Adrenal gland (tissue), 12 donors: Measurements from ENCODE around the gene TECR. TPM values are rescaled to one million over a fixed set of nuclear protein-coding genes. Genes with fewer than 3 reads are reported as not detected.
"Not testable (repeated sequence)": the region's sequence is repeated elsewhere in the genome, so short reads cannot be mapped to it uniquely, and the experiment has no call there.

ENCODE experiments used
- DNase-seq, 7 donors: peaks; one replicate each; pipeline ENCODE4 v3.0.0-alpha.2; 2019 to 2020
- H3K27ac ChIP-seq, 5 donors: fragments of 200-600 bp; sonication (generic) in 4 of 5; 1 replicate in 3 of 5; 2 replicates in 2 of 5; pipeline versions ENCODE4 v1.5.1 to v1.8.0; 2016 to 2020; ENCODE audit warnings: mild to moderate bottlenecking in 1 of 5
- H3K27me3 ChIP-seq: fragments of 200-600 bp; 2 replicates; pipeline ENCODE4 v1.8.0; 2021
- H3K36me3 ChIP-seq, 2 donors: fragments of 200-600 bp; replicated peaks in 1 of 2; 1 replicate in 1 of 2; 2 replicates in 1 of 2; pipeline versions ENCODE4 v1.5.1 to v1.8.0; 2018 to 2022
- H3K4me1 ChIP-seq, 2 donors: fragments of 200-600 bp; replicated peaks in 1 of 2; 1 replicate in 1 of 2; 2 replicates in 1 of 2; pipeline versions ENCODE4 v1.5.1 to v1.8.0; 2018 to 2021
- H3K4me3 ChIP-seq, 4 donors: fragments of 200-600 bp; sonication (generic) in 3 of 4; one replicate each; pipeline ENCODE4 v1.5.1; 2016 to 2018
- H3K9me3 ChIP-seq, 3 donors: fragments of 200-600 bp; sonication (generic) in 1 of 3; replicated peaks in 1 of 3; 1 replicate in 2 of 3; 2 replicates in 1 of 3; pipeline versions ENCODE4 v1.5.1 to v1.8.0; 2016 to 2021
- POLR2A ChIP-seq, 2 donors: fragments of 450-650 bp; IDR thresholded peaks; one replicate each; pipeline ENCODE4 v1.6.1; 2017; ENCODE audit warnings: antibody characterized with exemption in 2 of 2, mild to moderate bottlenecking in 2 of 2, moderate library complexity in 1 of 2
- WGBS, 4 donors: extraction: QIAGEN DNeasy Blood & Tissue Kit in 2 of 4; methylation state at CpG; one replicate each; pipeline versions ENCODE4 v1.1.5 to v1.1.7; 2013 to 2017; 5-methylcytosine and 5-hydroxymethylcytosine counted together
- intact Hi-C, 2 donors: fragments of 100-400 bp; cut with DNase I; formaldehyde crosslinking; loops; one replicate each; pipeline versions ENCODE4 v1.14.1 to v1.15.0; 2022 to 2023
- polyA plus RNA-seq, 3 donors: library from polyadenylated mRNA; stranded (reverse); fragments of 200-250 nt in 2 of 3; fragments of 350-450 nt in 1 of 3; fragmentation: Illumina TruSeq in 1 of 3; extraction: RNeasy Lipid Tissue Mini Kit (QIAGEN cat#74804) in 1 of 3; gene quantifications; one replicate each; pipeline ENCODE4 v1.2.3, GENCODE V29; 2013 to 2014
- total RNA-seq, 9 donors: library from RNA; depleted of rRNA in 4 of 9; stranded (reverse); fragments of >200 nt in 4 of 9; fragments of 120-200 nt in 1 of 9; fragmentation: NEBNext Ultra II Directional in 1 of 9; extraction: Animal tissue kit (Norgen Biotek cat#: 25700) in 1 of 9; gene quantifications; one replicate each; pipeline versions ENCODE4 v1.1.0 to v1.2.4, GENCODE V29; 2013 to 2023
- TF ChIP-seq, protein P1 (sequence below), 6 experiments: fragments of 450-650 bp in 4 of 6; fragments of 200-600 bp in 2 of 6; sonication (generic) in 1 of 6; IDR thresholded peaks; 1 replicate in 5 of 6; 2 replicates in 1 of 6; pipeline versions ENCODE4 v1.5.1 to v1.8.0; 2016 to 2021; ENCODE audit warnings: antibody characterized with exemption in 6 of 6, mild to moderate bottlenecking in 2 of 6, moderate library complexity in 1 of 6
- donor health status: healthy with polysubstance abuse.
- donor health status: Bipolar disorder and iron deficiency.
- donor health status: DM: yes; HTN: yes; CAD: no.
- donor health status: DM: no; HTN: no; CAD: no.
- donor health status: DM: no; HTN: no; CAD: no.
- donor health status: DM: yes; HTN: yes; CAD: no.

The TECR gene
- total and polyA plus RNA-seq, 12 donors = 108 to 610 (median 219) TPM

DNA sequence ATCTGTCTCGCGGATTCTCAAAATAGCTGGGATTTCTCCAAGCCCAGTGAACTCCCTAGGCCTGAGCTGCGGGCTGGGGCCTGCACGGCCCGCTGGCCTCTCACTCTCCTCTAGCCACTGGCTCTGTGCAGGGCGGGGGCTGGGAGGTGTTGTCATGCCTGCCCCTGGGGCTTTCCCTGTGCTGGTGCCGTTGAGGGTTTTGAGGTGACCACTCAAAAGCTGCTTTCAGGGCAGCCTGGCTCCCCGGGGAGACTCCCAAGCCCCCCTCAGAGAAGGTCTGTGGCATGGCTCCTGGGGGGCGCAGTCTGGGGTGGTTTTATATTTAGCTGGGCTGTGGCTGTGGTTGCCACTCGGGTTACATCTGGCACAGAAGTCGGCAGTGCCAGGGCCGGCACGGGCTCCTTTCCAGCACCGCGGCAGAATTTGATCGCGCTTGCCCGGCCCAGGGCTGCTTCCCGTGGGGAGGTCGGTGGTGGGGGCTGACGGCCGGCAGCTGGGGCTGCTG lies 32.5 kb downstream of the TECR start:
- Histone ChIP-seq H3K9me3 (no peaks in the 10 kb centered on the region), H3K36me3 (peaks cover 0 to 17% of the 10 kb centered on the region in 2 donors), H3K4me1 (peaks cover 20 to 30% of the 10 kb centered on the region in 2 donors), H3K4me3 (no peak overlapping the region), H3K27ac (peak overlapping the region; percentile 6 to 88 (median 74)), H3K27me3 (no peaks in the 10 kb centered on the region)
- DNase-seq = peak in 3 of 7 donors; percentile 69 to 72 (median 69)
- intact Hi-C loops = loop anchor here in 1 of 2 donors (10.0 kb wide), 1 partner anchor 123 kb away; no protein-coding TSS in a partner anchor
- TF ChIP-seq, protein P1, sequence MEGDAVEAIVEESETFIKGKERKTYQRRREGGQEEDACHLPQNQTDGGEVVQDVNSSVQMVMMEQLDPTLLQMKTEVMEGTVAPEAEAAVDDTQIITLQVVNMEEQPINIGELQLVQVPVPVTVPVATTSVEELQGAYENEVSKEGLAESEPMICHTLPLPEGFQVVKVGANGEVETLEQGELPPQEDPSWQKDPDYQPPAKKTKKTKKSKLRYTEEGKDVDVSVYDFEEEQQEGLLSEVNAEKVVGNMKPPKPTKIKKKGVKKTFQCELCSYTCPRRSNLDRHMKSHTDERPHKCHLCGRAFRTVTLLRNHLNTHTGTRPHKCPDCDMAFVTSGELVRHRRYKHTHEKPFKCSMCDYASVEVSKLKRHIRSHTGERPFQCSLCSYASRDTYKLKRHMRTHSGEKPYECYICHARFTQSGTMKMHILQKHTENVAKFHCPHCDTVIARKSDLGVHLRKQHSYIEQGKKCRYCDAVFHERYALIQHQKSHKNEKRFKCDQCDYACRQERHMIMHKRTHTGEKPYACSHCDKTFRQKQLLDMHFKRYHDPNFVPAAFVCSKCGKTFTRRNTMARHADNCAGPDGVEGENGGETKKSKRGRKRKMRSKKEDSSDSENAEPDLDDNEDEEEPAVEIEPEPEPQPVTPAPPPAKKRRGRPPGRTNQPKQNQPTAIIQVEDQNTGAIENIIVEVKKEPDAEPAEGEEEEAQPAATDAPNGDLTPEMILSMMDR (IDR thresholded peaks at IDR 0.05) = no peak
- 51 to 71% (median 62%) methylated on average over 5 to 22 of the region's 22 CpGs for WGBS, 4 donors

DNA sequence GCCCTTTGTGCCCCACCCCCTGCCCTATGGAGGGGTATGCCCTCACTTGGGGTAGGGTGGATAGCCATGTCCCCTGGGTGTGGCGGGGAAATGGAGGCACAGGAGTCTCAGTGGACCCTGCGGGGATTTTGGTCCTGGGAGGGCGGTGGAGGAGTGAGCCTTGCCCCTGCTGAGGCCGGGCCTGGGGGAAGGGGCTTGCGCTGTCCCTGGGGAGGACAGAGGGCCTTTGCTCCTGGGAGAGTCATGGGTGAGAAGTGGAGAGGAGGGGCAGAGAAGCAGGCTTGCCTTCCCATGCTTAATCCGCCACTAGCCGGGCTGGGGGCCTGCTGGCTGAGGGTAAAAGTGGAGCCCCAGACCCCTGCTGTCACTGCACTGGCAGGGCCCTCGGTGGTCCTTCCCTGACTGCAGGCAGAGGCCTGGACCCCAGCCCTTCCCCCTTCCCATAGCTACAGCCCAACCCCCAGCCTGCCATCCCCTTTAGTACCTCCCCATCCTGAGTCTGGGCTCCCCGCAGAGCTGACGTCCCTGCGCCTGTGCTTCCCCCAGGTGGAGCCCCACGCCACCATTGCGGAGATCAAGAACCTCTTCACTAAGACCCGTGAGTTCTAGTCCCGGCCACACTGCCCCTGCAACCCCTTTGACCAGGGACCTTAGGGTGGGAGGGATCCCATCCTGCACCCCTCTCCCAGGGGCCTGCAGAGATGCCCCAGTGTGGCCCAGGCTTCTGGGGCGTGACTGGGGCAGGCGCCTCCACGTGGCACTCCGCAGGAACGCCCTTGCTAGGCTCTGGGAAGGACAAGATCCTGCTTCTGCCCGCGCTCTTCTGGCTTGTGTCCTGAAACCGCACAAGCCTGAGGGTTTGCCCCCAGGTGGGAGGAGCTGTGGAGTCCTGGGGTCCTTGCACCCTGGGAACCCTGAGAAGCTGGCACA lies 33.5 kb downstream of the TECR start:
- peaks cover 0 to 17% of the 10 kb centered on the region in 2 donors for H3K36me3 ChIP-seq
- TF ChIP-seq POLR2A (IDR thresholded peaks at IDR 0.05) = no peak
- TF ChIP-seq, protein P1 (IDR thresholded peaks at IDR 0.05) = no peak
- no peak overlapping the region for H3K4me3 ChIP-seq
- peak overlapping the region in 2 of 5 donors; percentile 81 to 88 for H3K27ac ChIP-seq
- H3K27me3 ChIP-seq = no peaks in the 10 kb centered on the region
- WGBS, 4 donors = 87 to 92% (median 88%) methylated on average over 12 to 23 of the region's 23 CpGs
- peaks cover 20 to 30% of the 10 kb centered on the region in 2 donors for H3K4me1 ChIP-seq
- H3K9me3 ChIP-seq = no peaks in the 10 kb centered on the region
- intact Hi-C loops = loop anchor here in 1 of 2 donors (10.0 kb wide), 1 partner anchor 122 kb away; no protein-coding TSS in a partner anchor
- no peak for DNase-seq

DNA sequence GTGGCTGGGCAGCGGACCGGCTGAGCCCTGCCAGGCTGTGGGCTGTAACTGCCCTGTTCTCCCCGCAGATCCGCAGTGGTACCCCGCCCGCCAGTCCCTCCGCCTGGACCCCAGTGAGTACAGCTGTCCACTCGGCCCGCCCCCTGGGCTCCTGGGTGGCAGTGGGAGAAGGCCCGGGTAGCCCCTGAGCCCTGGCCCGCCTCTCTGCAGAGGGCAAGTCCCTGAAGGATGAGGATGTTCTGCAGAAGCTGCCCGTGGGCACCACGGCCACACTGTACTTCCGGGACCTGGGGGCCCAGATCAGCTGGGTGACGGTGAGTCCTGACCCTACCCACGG lies 34.2 kb downstream of the TECR start:
- TF ChIP-seq POLR2A (IDR thresholded peaks at IDR 0.05) = no peak
- TF ChIP-seq, protein P1 (IDR thresholded peaks at IDR 0.05) = no peak
- Histone ChIP-seq H3K4me3 (no peak overlapping the region), H3K4me1 (peaks cover 20 to 30% of the 10 kb centered on the region in 2 donors), H3K9me3 (no peaks in the 10 kb centered on the region), H3K36me3 (peaks cover 0 to 17% of the 10 kb centered on the region in 2 donors), H3K27ac (no peak overlapping the region), H3K27me3 (no peaks in the 10 kb centered on the region)
- 92 to 94% (median 93%) methylated on average over 7 to 16 of the region's 16 CpGs for WGBS, 4 donors
- intact Hi-C loops = loop anchor here in 1 of 2 donors (10.0 kb wide), 1 partner anchor 121 kb away; no protein-coding TSS in a partner anchor
- DNase-seq = no peak

DNA sequence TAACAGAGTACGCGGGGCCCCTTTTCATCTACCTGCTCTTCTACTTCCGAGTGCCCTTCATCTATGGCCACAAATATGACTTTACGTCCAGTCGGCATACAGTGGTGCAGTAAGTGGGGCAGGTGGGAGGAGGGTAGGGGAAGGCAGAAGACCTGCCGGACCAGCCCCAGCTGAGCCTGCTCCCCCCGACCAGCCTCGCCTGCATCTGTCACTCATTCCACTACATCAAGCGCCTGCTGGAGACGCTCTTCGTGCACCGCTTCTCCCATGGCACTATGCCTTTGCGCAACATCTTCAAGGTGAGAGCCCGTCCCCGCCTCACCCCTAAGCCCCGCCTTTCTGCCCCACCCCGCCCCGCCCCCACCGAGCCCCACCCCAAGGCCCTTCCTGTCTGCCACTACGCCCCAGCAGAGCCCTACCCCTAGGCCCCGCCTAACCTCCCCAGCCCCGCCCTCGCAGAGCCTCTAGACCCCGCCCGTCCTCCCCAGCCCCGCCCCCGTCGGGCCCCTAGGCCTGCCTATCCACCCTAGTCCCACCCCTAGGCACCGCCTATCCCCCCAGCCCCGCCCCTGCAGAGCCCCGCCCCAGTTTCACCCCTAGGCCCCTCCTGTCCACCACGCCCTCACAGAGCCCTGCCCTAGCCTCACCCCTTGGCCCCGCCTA lies 34.7 kb downstream of the TECR start:
- WGBS, 4 donors = 69 to 92% (median 76%) methylated on average over 16 to 33 of the region's 33 CpGs
- Histone ChIP-seq H3K9me3 (no peaks in the 10 kb centered on the region), H3K4me1 (peaks cover 20 to 30% of the 10 kb centered on the region in 2 donors), H3K36me3 (peaks cover 0 to 17% of the 10 kb centered on the region in 2 donors), H3K27ac (peak overlapping the region in 1 of 5 donors; percentile 16), H3K27me3 (no peaks in the 10 kb centered on the region), H3K4me3 (no peak overlapping the region)
- peak in 2 of 7 donors; percentile 48 to 60 for DNase-seq
- intact Hi-C loops = loop anchor here in 1 of 2 donors (10.0 kb wide), 1 partner anchor 121 kb away; no protein-coding TSS in a partner anchor
- no peak for TF ChIP-seq POLR2A (IDR thresholded peaks at IDR 0.05)
- TF ChIP-seq, protein P1 (IDR thresholded peaks at IDR 0.05) = no peak

DNA sequence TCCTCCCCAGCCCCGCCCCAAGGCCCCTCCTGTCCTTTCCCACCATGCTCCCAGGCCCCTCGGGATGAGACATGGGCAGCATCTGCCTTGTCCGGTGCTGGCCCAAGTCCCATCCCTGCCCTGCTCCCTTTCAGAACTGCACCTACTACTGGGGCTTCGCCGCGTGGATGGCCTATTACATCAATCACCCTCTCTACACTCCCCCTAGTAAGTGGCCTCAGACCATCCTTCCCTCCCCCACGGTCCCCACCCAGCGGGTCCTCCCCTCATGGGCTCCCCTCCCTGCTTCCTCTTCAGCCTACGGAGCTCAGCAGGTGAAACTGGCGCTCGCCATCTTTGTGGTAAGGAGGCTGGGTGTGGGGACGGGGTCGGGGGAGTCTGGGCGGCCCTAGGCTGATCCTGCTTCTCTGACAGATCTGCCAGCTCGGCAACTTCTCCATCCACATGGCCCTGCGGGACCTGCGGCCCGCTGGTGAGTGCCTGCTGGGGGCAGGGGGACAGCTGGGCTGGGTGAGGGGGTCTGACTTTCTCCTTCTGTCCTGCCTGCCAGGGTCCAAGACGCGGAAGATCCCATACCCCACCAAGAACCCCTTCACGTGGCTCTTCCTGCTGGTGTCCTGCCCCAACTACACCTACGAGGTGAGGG lies 35.4 kb downstream of the TECR start:
- DNase-seq, H3K4me3 ChIP-seq, H3K9me3 ChIP-seq, H3K27me3 ChIP-seq: not testable (repeated sequence)
- H3K36me3 ChIP-seq = peaks cover 0 to 17% of the 10 kb centered on the region in 2 donors
- 74 to 82% (median 78%) methylated on average over 10 to 22 of the region's 22 CpGs for WGBS, 4 donors
- peaks cover 19 to 30% of the 10 kb centered on the region in 2 donors for H3K4me1 ChIP-seq
- H3K27ac ChIP-seq = peak overlapping the region in 1 of 5 donors; percentile 16
- intact Hi-C loops = loop anchor here in 1 of 2 donors (10.0 kb wide), 1 partner anchor 120 kb away; no protein-coding TSS in a partner anchor
